HFFc6 (cell line): ENCODE data around the gene PYY. TPM values are rescaled to one million over a fixed set of nuclear protein-coding genes. Genes with fewer than 3 reads are reported as not detected.

Experiments used
- DNase-seq: peaks from one replicate; pipeline ENCODE4 v3.0.0-alpha.2; 2018
- H3K27ac Mint-ChIP-seq: 2 replicates; pipeline ENCODE4 v1.8.0; 2020; ENCODE audit warnings: mild to moderate bottlenecking, mixed read lengths
- H3K27me3 Mint-ChIP-seq: 2 replicates; pipeline ENCODE4 v1.8.0; 2021; ENCODE audit warnings: mild to moderate bottlenecking, moderate library complexity, mixed read lengths; ENCODE audit not compliant: insufficient read depth
- H3K36me3 Mint-ChIP-seq: 2 replicates; pipeline ENCODE4 v1.8.0; 2021; ENCODE audit warnings: low read depth, mixed read lengths
- H3K4me1 Mint-ChIP-seq: 2 replicates; pipeline ENCODE4 v1.8.0; 2020; ENCODE audit warnings: low read depth, mixed read lengths
- H3K4me3 Mint-ChIP-seq: 2 replicates; pipeline ENCODE4 v1.8.0; 2020; ENCODE audit warnings: mild to moderate bottlenecking, moderate library complexity, mixed read lengths
- H3K9me3 Mint-ChIP-seq: 2 replicates; pipeline ENCODE4 v1.8.0; 2020; ENCODE audit warnings: mild to moderate bottlenecking, mixed read lengths
- CTCF ChIP-seq: fragments of 200-600 bp; sonication (generic); IDR thresholded peaks from 2 replicates; pipeline ENCODE4 v1.5.0; 2021; ENCODE audit warnings: antibody characterized with exemption, mild to moderate bottlenecking
- total RNA-seq, 6 experiments: library from RNA; stranded (reverse); fragmentation: NEBNext Ultra II Directional; extraction: Animal tissue kit (Norgen Biotek cat#: 25700); gene quantifications; 2 replicates in 1 of 6; 3 replicates in 5 of 6; pipeline ENCODE4 v1.2.3, GENCODE V29; 2021

PYY gene
- total RNA-seq, 6 experiments from 2014 or later, result 0.43 TPM; not detected in 5

DNA sequence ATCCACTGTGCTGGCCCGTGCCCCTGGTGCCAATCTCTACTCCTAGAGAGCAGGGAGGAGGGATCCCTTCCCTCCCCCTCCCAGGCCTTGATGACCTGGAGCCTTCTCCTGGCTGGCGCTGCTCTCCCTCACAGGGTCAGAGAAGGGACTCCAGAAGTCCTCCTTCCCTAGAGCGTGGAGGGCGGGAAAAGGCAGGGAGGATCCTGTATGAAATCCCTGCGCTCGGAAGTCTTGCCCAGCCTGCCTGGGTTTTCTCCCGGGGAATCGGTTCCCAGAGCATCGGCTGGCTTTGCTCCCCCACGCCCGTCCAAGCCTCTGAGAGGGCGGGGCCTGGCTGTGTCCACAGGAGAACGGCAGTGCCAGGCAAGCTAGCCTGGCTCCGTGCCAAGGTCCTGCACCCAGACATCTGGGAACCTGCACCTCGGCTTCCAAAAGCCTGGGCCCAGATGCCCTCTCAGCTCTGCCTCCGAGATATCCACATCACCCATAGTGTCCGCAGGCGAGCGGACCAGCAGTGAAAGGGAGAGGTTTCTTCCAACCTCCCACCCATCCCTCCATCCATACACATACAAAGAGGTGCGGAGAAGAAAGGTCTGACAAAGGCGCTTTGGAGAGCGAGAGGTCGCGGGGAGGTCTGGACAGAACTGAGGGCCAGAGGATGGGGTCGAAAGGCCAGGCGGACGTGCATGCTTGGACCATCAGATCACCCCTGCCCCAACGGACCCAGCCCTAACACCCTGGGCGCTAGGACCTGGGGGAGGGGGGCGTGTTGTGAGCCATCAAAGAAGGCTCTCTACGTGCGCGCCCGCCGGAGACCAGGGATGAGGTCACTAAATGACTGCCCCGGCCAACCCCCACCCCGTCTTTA, 47.5 kb downstream of the PYY start:
- TF ChIP-seq CTCF, result no peak
- Mint-ChIP-seq H3K36me3 (no peaks in the 10 kb centered on the region), H3K4me1 (peaks cover 19% of the 10 kb centered on the region), H3K4me3 (peak overlapping the region; percentile 72), H3K9me3 (no peaks in the 10 kb centered on the region), H3K27me3 (peaks cover 34% of the 10 kb centered on the region), H3K27ac (no peak overlapping the region)
- DNase-seq, result no peak

GRCh38 chr17:43905400-43905984, 48.2 kb downstream of the PYY start:
- H3K36me3 Mint-ChIP-seq, result no peaks in the 10 kb centered on the region
- TF ChIP-seq CTCF, result no peak
- no peak overlapping the region for H3K4me3 Mint-ChIP-seq
- H3K4me1 Mint-ChIP-seq, result peaks cover 27% of the 10 kb centered on the region
- H3K9me3 Mint-ChIP-seq, result no peaks in the 10 kb centered on the region
- no peak for DNase-seq
- no peak overlapping the region for H3K27ac Mint-ChIP-seq
- peaks cover 40% of the 10 kb centered on the region for H3K27me3 Mint-ChIP-seq

Other genes starting within 250 kb of the PYY start
- gene SOST, start 195.1 kb downstream of the PYY start, total RNA-seq, result not detected
- 10 to 100 TPM; 34.3 to 47.2 (median 38.3) TPM for gene DUSP3, start 175.0 kb downstream of the PYY start, total RNA-seq
- not detected for gene CFAP97D1, start 173.5 kb downstream of the PYY start, total RNA-seq
- gene MPP3, start 120.8 kb downstream of the PYY start, total RNA-seq, result 1 to 10 TPM; 5.5 to 6.9 (median 5.9) TPM
- not detected for gene CD300LG, start 106.8 kb downstream of the PYY start, total RNA-seq
- gene MPP2, start 46.4 kb downstream of the PYY start, total RNA-seq, result 1 to 10 TPM in 3 of 6 experiments, under 1 TPM in 3; 0.62 to 1.3 (median 1.0) TPM
- gene PPY, start 11.5 kb downstream of the PYY start, total RNA-seq, result not detected
- 1 to 10 TPM in 3 of 6 experiments, under 1 TPM in 3; 0.63 to 1.1 (median 0.91) TPM for gene NAGS, start 50.7 kb upstream of the PYY start, total RNA-seq
- 10 to 100 TPM; 27.8 to 32.7 (median 29.2) TPM for gene TMEM101, start 61.0 kb upstream of the PYY start, total RNA-seq
- gene LSM12, start 112.7 kb upstream of the PYY start, total RNA-seq, result 100 to 1,000 TPM in 1 of 6 experiments, 10 to 100 TPM in 5; 86.6 to 101 (median 94.5) TPM
- 100 to 1,000 TPM in 5 of 6 experiments, 10 to 100 TPM in 1; 96.6 to 123 (median 113) TPM for gene G6PC3, start 116.8 kb upstream of the PYY start, total RNA-seq
- 10 to 100 TPM; 63.4 to 87.4 (median 78.7) TPM for gene HDAC5, start 169.7 kb upstream of the PYY start, total RNA-seq
- gene HROB, start 188.0 kb upstream of the PYY start, total RNA-seq, result 1 to 10 TPM; 4.0 to 7.6 (median 6.7) TPM
- gene ASB16, start 216.8 kb upstream of the PYY start, total RNA-seq, result under 1 TPM in 3 of 6 experiments, not detected in 3; 0.18 to 0.48 (median 0.29) TPM
- 10 to 100 TPM; 29.8 to 37.7 (median 34.0) TPM for gene TMUB2, start 233.0 kb upstream of the PYY start, total RNA-seq
- gene ATXN7L3, start 245.9 kb upstream of the PYY start, total RNA-seq, result 10 to 100 TPM; 61.1 to 72.2 (median 68.4) TPM